Suppressor macrophage treated with lipopolysaccharide for 4 hours (primary cell): Measurements from ENCODE around the gene SMARCC2.
A peak's percentile ranks its signal among the peaks of the same experiment; 100 is the strongest.

Source experiments
- DNase-seq: peaks from one replicate; pipeline ENCODE4 v3.0.0-alpha.2; 2020

The SMARCC2 gene

GRCh38 chr12:56162468-56163290 lies 26.6 kb downstream of the SMARCC2 start:
- DNase-seq: no peak

GRCh38 chr12:56161690-56162351 lies 27.5 kb downstream of the SMARCC2 start:
- no peak for DNase-seq

- no peak for DNase-seq
These were observed 28.2 kb downstream of the SMARCC2 start for GRCh38 chr12:56160894-56161689.

DNA sequence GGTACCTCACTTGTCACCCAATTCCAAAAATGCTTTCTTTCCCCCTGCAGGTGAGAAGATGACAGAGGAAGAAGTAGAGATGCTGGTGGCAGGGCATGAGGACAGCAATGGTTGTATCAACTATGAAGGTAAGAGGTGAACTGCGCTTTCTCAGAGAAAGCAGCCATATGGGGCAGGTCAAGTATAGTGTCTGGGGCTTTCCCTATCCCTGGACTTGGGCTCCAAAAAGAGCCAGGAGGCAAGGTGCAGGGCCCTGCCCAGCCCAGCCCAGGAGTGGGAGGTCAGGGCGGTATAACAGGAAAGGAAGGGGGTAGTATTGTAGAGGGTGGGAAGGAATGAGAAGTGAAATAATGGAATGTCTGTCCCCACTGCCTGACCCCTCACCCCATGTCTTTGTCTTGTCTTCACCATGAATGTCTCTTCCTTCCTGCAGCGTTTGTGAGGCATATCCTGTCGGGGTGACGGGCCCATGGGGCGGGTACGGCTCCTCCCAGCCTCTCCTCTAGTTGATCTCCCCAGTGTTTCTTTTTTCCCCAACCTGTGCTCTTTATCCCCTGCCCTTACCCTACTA lies 29.0 kb downstream of the SMARCC2 start:
- peak; percentile 34 for DNase-seq

DNA sequence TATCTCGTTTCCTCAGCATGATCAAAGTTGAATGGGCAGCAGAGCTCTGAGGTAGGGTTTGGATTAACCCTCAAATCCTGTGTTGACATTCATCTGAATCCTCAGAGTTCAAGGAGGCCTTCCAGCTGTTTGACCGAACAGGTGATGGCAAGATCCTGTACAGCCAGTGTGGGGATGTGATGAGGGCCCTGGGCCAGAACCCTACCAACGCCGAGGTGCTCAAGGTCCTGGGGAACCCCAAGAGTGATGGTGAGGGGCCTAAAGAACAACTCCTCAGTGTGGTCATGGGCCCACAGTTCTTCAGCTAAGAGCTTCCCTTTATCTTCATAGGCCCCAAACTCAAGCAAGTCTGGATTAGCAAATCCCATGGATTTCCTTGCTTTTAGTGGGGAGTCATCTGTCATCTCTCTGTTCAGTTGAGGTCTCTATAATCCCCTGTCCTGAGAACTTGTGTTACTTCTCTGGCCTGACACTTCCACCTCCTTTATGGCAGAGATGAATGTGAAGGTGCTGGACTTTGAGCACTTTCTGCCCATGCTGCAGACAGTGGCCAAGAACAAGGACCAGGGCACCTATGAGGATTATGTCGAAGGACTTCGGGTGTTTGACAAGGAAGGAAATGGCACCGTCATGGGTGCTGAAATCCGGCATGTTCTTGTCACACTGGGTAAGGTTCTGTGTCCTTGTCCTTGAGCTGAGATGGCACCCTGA lies 29.6 kb downstream of the SMARCC2 start:
- DNase-seq: no peak

DNA sequence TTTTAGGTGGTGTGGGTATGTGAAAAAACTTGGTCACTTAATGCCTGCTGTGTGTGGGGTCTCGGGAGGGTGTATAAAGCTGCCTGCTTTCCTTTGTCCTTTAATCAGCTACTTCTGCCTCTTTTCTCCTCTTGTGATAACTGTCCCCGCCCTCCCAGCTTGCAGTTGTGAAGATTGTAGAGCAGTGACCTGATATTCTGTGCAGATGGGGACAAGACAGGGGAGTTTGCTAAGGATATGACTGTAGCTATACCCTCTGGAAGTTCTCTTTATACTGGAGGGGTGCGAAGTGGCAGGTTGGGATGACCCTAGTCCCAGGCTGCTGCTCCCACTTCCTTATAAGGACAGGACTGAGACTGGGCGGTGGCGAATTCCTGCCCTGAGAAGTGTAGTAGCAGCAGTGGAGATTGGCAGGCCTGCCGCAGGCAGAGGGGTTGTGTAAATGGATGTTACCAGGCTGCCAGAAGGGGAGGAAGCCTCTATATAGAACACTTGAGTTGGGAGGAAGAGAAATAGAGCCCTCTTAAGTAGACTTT lies 30.3 kb downstream of the SMARCC2 start:
- DNase-seq: peak; percentile 65

GRCh38 chr12:56158029-56158925 lies 31.0 kb downstream of the SMARCC2 start, which contains the start of gene MYL6:
Gene MYL6 (plus strand): TSS chr12:56158359. CDS start chr12:56158402, 43 bp downstream.
- peak; percentile 98 for DNase-seq

DNA sequence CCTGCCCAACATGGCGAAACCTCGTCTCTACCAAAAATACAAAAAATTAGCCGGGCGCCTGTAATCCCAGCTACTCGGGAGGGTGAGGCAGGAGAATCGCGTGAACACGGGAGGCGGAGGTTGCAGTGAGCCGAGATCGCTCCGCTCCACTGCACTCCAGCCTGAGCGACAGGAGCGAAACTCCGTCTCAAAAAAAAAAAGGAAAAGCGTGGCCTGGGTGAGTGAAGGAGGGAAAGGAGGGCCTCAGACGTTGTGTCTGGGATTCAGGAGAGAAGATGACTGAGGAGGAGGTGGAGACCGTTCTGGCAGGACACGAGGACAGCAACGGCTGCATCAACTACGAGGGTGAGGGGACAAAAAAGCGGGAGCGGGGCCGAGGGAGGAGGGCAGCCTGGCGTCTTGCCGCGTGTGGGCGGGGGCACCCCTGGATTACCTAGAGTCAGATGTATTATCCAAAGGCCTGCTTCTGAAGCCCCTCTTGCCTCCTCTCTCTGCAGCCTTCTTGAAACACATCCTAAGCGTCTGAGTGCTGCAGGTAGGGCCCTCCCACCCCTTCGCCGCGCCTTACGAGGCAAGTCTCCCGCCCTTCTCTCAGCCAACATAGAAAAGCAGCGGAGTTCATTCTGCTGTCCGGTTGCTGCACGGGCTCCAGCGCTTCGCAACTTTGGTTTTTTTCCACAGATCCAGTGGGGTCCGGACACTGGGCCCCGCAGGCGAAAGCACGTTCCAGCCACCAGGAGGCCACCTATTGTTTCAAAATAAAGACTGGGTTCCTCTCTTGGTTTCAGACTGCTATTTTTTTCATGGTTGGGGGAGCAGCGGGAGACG lies 31.9 kb downstream of the SMARCC2 start:
- peak; percentile 53 for DNase-seq

DNA sequence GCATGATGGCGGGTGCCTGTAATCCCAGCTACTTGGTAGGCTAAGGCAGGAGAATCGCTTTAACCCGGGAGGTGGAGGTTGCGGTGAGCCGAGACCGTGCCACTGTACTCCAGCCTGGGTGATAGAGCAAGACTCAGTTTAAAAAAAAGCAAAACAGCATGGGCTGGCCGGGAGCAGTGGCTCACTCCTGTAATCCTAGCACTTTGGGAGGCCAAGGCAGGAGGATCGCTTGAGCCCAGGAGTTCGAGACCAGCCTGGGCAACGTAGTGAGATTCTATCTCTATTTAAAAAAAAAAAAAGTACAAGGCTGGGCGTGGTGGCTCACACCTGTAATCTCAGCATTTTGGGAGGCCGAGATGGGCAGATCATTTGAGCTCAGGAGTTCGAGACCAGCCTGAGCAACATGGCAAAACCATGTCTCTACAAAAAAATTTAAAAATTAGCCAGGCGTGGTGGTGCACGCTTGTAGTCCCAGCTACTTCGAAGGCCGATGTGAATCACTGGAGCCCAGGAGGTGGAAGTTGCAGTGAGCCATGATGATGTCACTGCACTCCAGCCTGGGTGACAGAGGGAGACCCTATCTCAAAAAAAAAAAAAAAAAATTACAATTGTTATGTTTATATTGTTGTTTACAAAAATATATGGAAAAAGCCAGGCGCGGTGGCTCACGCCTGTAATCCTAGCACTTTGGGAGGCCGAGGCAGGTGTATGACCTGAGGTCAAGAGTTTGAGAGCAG lies 32.7 kb downstream of the SMARCC2 start:
- DNase-seq: peak; percentile 41

DNA sequence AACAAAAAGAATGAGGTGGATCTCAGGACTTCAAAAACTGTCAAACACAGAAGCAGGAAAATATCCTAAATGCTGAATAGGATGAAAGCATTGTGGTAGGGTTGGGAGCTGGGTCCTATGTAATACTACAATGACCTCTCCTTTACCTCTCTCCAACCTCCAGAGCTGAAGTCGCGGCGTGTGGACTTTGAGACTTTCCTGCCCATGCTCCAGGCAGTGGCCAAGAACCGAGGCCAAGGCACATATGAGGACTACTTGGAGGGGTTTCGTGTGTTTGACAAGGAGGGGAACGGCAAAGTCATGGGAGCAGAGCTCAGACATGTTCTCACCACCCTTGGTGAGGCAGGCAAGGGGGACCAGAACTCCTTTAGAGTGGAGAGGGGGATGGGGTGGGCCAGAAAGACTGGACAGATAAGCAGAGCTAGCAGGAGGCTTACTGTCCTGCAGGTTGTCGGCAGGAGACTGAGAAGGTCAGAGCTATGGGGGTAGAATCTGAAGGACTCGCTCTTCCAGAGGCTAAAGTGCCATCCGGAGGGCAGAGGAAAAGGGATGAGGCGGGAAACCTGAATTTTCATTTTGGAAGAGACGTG lies 33.9 kb downstream of the SMARCC2 start:
- no peak for DNase-seq

- no peak for DNase-seq
These were observed 34.5 kb downstream of the SMARCC2 start for GRCh38 chr12:56154818-56155217.

- DNase-seq: no peak
These were observed 35.0 kb downstream of the SMARCC2 start for GRCh38 chr12:56154246-56154771.

DNA sequence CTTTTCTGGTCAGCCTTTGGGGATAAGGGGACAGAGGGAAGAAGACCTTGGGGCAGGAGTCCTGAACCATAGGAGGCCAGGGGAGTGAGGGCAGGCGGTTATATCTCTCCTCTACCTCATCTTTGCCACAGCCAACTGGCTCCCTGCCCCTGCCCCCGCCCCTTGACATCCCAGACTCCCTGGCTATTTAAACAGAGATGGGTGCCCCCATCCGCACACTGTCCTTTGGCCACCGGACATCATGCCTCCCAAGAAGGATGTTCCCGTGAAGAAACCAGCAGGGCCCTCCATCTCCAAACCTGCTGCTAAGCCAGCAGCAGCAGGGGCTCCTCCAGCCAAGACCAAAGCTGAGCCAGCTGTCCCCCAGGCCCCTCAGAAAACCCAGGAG lies 35.6 kb downstream of the SMARCC2 start:
- DNase-seq: no peak

GRCh38 chr12:56152756-56153677 lies 36.3 kb downstream of the SMARCC2 start:
- no peak for DNase-seq

GRCh38 chr12:56152132-56152755 lies 37.0 kb downstream of the SMARCC2 start, which contains the start of gene MYL6B:
Gene MYL6B (plus strand): TSS chr12:56152587. CDS start chr12:56153919, 1,332 bp downstream.
- DNase-seq: peak; percentile 96

- DNase-seq: peak; percentile 17
These were observed 37.6 kb downstream of the SMARCC2 start for GRCh38 chr12:56151672-56152131.

DNA sequence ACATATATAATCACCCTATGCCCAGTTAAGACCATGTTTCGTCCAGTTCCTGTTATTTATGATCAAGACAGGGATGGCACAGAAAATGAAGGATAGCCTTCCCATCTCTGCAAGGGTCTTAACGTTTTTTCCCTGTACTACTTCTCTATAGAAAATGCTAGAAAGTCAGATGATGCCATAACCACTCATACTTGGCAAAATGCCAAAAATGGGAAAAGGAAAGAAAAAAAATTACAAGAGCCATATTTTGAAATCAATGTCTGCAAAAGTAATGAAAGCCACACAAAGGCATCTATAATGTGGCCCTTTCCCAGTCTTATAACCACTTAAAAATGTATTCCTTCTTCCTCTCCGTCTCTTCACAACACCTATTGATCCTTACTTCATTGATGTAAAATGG lies 38.7 kb downstream of the SMARCC2 start:
- DNase-seq: peak; percentile 85
